NOMO-1 (cell line): ENCODE results near the gene PRKCE.
A peak's percentile ranks its signal among the peaks of the same experiment; 100 is the strongest.
"Not testable (repeated sequence)": the region's sequence is repeated elsewhere in the genome, so short reads cannot be mapped to it uniquely, and the experiment has no call there.

Experiments
- DNase-seq, 2 experiments: peaks; one replicate each; lab custom pipeline; 2025; ENCODE audit not compliant: unreplicated experiment in 2 of 2; lab: John Stamatoyannopoulos, UW

PRKCE gene

GRCh38 chr2:46194856-46195255 lies 543.4 kb downstream of the PRKCE start:
- no peak for DNase-seq

- no peak for DNase-seq
Observed at GRCh38 chr2:46195819-46196218, 544.3 kb downstream of the PRKCE start.

GRCh38 chr2:46196871-46197462 lies 545.5 kb downstream of the PRKCE start:
- no peak for DNase-seq

GRCh38 chr2:46197672-46198071 lies 546.2 kb downstream of the PRKCE start:
- no peak for DNase-seq

- no peak for DNase-seq
Observed at GRCh38 chr2:46198164-46198883, 546.8 kb downstream of the PRKCE start.

GRCh38 chr2:46198966-46199365 lies 547.5 kb downstream of the PRKCE start:
- DNase-seq: no peak

GRCh38 chr2:46200100-46200690 lies 548.7 kb downstream of the PRKCE start:
- peak in 1 of 2 experiments; percentile 3 for DNase-seq

GRCh38 chr2:46200861-46201605 lies 549.6 kb downstream of the PRKCE start:
- DNase-seq: no peak

- DNase-seq: no peak
Observed at GRCh38 chr2:46202453-46202852, 551.0 kb downstream of the PRKCE start.

- DNase-seq: no peak
Observed at GRCh38 chr2:46202987-46203386, 551.5 kb downstream of the PRKCE start.

- not testable (repeated sequence) for DNase-seq
Observed at GRCh38 chr2:46203636-46204035, 552.2 kb downstream of the PRKCE start.

- no peak for DNase-seq
Observed at GRCh38 chr2:46207591-46207990, 556.1 kb downstream of the PRKCE start.

GRCh38 chr2:46208766-46209165 lies 557.3 kb downstream of the PRKCE start:
- no peak for DNase-seq

- no peak for DNase-seq
Observed at GRCh38 chr2:46210063-46210462, 558.6 kb downstream of the PRKCE start.

- DNase-seq: no peak
Observed at GRCh38 chr2:46211461-46211860, 560.0 kb downstream of the PRKCE start.

- no peak for DNase-seq
Observed at GRCh38 chr2:46213906-46214305, 562.4 kb downstream of the PRKCE start.

GRCh38 chr2:46216213-46216612 lies 564.7 kb downstream of the PRKCE start:
- DNase-seq: no peak

GRCh38 chr2:46223514-46223913 lies 572.0 kb downstream of the PRKCE start:
- DNase-seq: peak; percentile 10 to 75

GRCh38 chr2:46225150-46225625 lies 573.7 kb downstream of the PRKCE start:
- DNase-seq: no peak

- no peak for DNase-seq
Observed at GRCh38 chr2:46225730-46226129, 574.3 kb downstream of the PRKCE start.

- no peak for DNase-seq
Observed at GRCh38 chr2:46226620-46227019, 575.1 kb downstream of the PRKCE start.
